ENCODE data around the gene CGN. TPM values are rescaled to one million over a fixed set of nuclear protein-coding genes. Genes with fewer than 3 reads are reported as not detected.

Gene CGN
- total RNA-seq, 4 donors from 2014 or later, result 33.6 to 71.0 (median 44.6) TPM

- 92% methylated on average over 3 of the region's 3 CpGs for WGBS, 2 donors
- no peak for DNase-seq (ENCODE audit: low spot score in 2 of 2)
- TF ChIP-seq POLR2A (IDR thresholded peaks at IDR 0.05) (no peak), CTCF (IDR thresholded peaks at IDR 0.05) (no peak)
- intact Hi-C loops (cut with DNase I; ENCODE audit: low total_unique reads), result loop anchor here (2.0 kb wide), 1 partner anchor 142 kb away; no protein-coding TSS in a partner anchor
- H3K4me3 ChIP-seq (ENCODE audit: low read depth, poor library complexity, severe bottlenecking), result no peak overlapping the region
These were observed 18.1 kb upstream of the CGN start for GRCh38 chr1:151493042-151493441.

GRCh38 chr1:151494741-151495281, 16.4 kb upstream of the CGN start:
- 0 to 7% methylated on average over 1 of the region's 1 CpG for WGBS, 2 donors
- intact Hi-C loops (cut with DNase I; ENCODE audit: low total_unique reads), result no loop called here
- no peak for DNase-seq (ENCODE audit: low spot score in 2 of 2)

GRCh38 chr1:151495316-151495715, 15.9 kb upstream of the CGN start:
- TF ChIP-seq CTCF (IDR thresholded peaks at IDR 0.05) (no peak), POLR2A (IDR thresholded peaks at IDR 0.05) (no peak)
- no peak for DNase-seq (ENCODE audit: low spot score in 2 of 2)
- intact Hi-C loops (cut with DNase I; ENCODE audit: low total_unique reads), result no loop called here
- no peak overlapping the region for H3K4me3 ChIP-seq (ENCODE audit: low read depth, poor library complexity, severe bottlenecking)
- WGBS, 2 donors, result 68 to 83% methylated on average over 1 of the region's 1 CpG

More at GRCh38 chr1:151494741-151495281, 16.4 kb upstream of the CGN start:
- no peak overlapping the region for H3K4me3 ChIP-seq (ENCODE audit: low read depth, poor library complexity, severe bottlenecking)
- TF ChIP-seq POLR2A (IDR thresholded peaks at IDR 0.05), result no peak
- TF ChIP-seq CTCF (IDR thresholded peaks at IDR 0.05), result no peak

- DNase-seq (ENCODE audit: low spot score in 2 of 2), result no peak
- intact Hi-C loops (cut with DNase I; ENCODE audit: low total_unique reads), result no loop called here
- TF ChIP-seq CTCF (IDR thresholded peaks at IDR 0.05) (no peak), POLR2A (IDR thresholded peaks at IDR 0.05) (no peak)
- whole genome bisulfite sequencing, 2 donors, result 94 to 97% methylated on average over 5 of the region's 5 CpGs
- no peak overlapping the region for H3K4me3 ChIP-seq (ENCODE audit: low read depth, poor library complexity, severe bottlenecking)
These were observed 11.8 kb upstream of the CGN start for GRCh38 chr1:151499365-151499764.

GRCh38 chr1:151499930-151500329, 11.3 kb upstream of the CGN start:
- TF ChIP-seq POLR2A (IDR thresholded peaks at IDR 0.05) (no peak), CTCF (IDR thresholded peaks at IDR 0.05) (no peak)
- no peak overlapping the region for H3K4me3 ChIP-seq (ENCODE audit: low read depth, poor library complexity, severe bottlenecking)
- 90 to 94% methylated on average over 1 of the region's 1 CpG for WGBS, 2 donors
- intact Hi-C loops (cut with DNase I; ENCODE audit: low total_unique reads), result no loop called here
- DNase-seq (ENCODE audit: low spot score in 2 of 2), result no peak

- 72 to 88% methylated on average over 10 of the region's 10 CpGs for WGBS, 2 donors
- no peak for TF ChIP-seq POLR2A (IDR thresholded peaks at IDR 0.05)
- TF ChIP-seq CTCF (IDR thresholded peaks at IDR 0.05), result no peak
- intact Hi-C loops (cut with DNase I; ENCODE audit: low total_unique reads), result no loop called here
- no peak overlapping the region for H3K4me3 ChIP-seq (ENCODE audit: low read depth, poor library complexity, severe bottlenecking)
- DNase-seq (ENCODE audit: low spot score in 2 of 2), result no peak
These were observed 9.7 kb upstream of the CGN start for GRCh38 chr1:151501474-151501873.
